Stimulated activated naive CD8-positive, alpha-beta T cell treated with anti-CD3 and anti-CD28 coated beads, Interleukin-15, Interleukin-2, amounts not matched to agents 100 ng/mL and 50 ng/mL, for 24 hours (primary cell): ENCODE results near the gene LINGO4.
A peak's percentile ranks its signal among the peaks of the same experiment; 100 is the strongest.
"Not testable (repeated sequence)": the region's sequence is repeated elsewhere in the genome, so short reads cannot be mapped to it uniquely, and the experiment has no call there.

Experiments
- H3K27ac Mint-ChIP-seq: one replicate; pipeline ENCODE4 v1.8.0; 2021; ENCODE audit warnings: mild to moderate bottlenecking, mixed read lengths
- H3K27me3 Mint-ChIP-seq: one replicate; pipeline ENCODE4 v1.8.0; 2021; ENCODE audit warnings: mixed read lengths
- H3K36me3 Mint-ChIP-seq: one replicate; pipeline ENCODE4 v1.8.0; 2021; ENCODE audit warnings: low read depth, mixed read lengths
- H3K4me1 Mint-ChIP-seq: one replicate; pipeline ENCODE4 v1.8.0; 2021; ENCODE audit warnings: low read depth, mixed read lengths
- H3K4me3 Mint-ChIP-seq: one replicate; pipeline ENCODE4 v1.8.0; 2021; ENCODE audit warnings: mild to moderate bottlenecking, mixed read lengths
- H3K9me3 Mint-ChIP-seq: one replicate; pipeline ENCODE4 v1.8.0; 2021; ENCODE audit warnings: mixed read lengths

LINGO4 gene

DNA sequence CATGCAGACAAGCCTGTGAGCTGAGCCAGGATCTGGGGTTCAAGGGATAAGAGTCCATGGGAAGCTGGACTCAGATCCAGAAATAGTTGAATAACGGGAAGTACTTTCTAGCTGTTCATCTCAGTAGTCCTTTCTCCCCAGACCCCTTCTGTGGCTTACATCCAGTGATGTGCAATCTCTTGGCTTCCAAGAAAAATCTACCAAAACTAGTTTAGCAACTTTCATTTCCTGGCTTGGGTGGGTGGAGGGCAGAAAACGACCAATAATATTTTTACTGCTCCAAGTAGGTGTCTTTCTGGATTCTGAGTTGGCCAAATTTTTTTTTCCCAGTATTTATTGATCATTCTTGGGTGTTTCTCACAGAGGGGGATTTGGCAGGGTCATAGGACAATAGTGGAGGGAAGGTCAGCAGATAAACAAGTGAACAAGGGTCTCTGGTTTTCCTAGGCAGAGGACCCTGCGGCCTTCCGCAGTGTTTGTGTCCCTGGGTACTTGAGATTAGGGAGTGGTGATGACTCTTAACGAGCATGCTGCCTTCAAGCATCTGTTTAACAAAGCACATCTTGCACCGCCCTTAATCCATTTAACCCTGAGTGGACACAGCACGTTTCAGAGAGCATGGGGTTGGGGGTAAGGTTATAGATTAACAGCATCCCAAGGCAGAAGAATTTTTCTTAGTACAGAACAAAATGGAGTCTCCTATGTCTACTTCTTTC, 36.7 kb downstream of the LINGO4 start:
- not testable (repeated sequence) for H3K27me3 Mint-ChIP-seq, H3K36me3 Mint-ChIP-seq, H3K27ac Mint-ChIP-seq, H3K4me3 Mint-ChIP-seq, H3K9me3 Mint-ChIP-seq
- peaks cover 12% of the 10 kb centered on the region for H3K4me1 Mint-ChIP-seq

DNA sequence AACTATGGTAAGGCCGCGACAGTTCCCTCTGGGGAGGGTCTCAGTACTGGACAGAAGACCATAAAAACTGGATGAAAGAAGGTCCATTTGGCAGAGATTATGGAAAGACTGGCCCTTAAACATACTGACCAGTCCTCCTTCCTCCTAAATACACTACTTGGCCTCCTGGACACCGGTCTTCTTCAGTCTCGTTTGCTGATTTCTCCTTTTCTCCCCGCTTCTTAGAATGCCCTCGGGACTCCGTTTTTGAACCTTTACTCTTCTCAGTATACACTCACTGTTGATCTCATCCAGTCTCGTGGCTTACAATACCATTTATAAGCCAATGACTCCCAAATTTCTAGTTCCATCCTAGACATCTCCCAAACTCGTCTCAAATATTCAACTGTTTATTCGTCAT, 41.2 kb downstream of the LINGO4 start:
- Mint-ChIP-seq H3K27ac (peak overlapping the region; percentile 94), H3K9me3 (no peaks in the 10 kb centered on the region), H3K36me3 (peaks cover 34% of the 10 kb centered on the region), H3K4me1 (peaks cover 32% of the 10 kb centered on the region), H3K27me3 (no peaks in the 10 kb centered on the region), H3K4me3 (peak overlapping the region; percentile 92)

DNA sequence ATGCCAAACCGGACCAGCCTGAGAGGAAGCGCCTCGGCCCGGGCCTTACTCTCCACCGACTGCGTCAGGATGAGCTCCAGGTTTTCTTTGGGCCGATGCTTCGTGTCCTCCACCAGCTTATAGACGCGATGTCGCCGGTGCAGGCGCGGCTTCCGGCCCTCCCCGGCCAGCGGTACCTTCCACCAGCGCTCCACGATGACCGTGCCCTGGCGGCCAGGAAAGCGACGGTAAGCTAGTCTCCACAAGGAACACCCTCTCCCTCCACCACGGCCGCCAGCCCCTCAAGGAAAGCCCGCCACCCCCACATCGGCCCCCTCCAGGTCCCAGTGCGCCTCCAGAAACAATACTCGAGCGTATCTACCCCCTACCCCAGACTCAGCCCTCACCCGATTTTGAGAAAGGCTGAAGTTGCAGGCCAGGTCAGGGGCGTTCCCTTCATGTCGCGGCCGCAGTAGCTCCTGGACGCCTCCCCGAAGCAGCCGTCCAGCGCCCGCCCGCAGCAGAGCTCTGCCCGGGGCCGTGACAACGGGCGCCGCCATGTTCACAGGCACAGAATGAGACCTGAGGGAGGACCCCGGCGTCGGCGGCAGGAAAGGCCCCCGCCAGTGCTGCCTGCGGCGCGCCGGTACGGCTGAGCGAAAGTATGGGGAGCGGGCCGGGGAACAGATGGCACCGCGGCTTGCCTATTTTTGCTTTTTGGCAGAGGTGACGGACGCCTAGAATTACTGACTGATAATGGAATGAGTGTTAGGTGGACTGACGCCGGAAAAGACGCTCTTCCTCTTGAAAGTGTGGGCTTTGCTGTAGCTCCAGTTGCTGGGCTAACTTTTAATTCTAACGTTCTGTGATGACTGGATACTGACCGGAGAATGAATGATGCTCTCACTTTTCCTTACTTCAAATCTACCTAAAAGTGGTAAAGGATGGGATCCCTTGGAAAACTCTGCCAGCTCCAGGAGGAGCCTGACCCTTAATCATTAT, 42.0 kb downstream of the LINGO4 start, which contains the start of gene MRPL9:
TSS of gene MRPL9 (minus strand) at position 556 of the 981 bp plus-strand sequence. CDS start at position 539, 17 bp downstream.
- H3K27me3 Mint-ChIP-seq, result no peaks in the 10 kb centered on the region

DNA sequence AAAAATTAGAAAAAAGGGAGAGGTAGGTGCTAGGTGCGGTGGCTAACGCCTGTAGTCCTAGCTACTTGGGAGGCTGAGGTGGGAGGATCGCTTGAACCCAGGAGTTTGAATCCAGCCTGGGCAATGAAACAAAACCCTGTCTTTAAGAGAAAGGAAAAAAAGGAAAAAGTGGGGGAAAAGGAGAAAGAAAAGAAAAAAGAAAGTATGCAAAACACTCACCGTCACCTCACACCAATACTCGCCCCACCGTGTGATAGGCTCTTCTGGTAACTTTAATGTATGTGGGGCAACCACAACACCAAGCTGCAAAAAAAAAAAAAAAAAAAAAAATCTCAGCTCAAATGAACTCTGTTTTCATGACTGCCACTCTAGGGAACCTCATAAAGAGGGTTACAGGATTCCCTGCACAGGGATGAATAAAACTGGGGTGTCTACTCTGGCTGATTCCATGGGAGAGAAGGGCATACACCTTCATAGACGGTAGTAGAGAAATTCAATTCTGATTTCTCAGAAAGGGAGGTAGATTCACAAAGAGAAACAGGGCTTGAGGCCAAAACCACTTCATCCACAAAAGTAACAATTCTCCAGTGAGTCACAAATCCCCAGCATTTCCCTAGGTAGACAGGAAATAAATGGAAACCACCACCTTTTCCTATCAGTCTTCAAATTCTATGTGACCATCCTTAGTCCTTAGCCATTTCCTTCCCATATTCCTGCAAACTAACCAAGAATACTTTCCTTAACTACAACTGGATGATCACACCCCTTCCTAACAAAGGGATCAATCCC, 44.4 kb downstream of the LINGO4 start:
- Mint-ChIP-seq H3K36me3 (peaks cover 43% of the 10 kb centered on the region), H3K4me3 (no peak overlapping the region), H3K4me1 (peaks cover 43% of the 10 kb centered on the region), H3K27ac (peak overlapping the region; percentile 63), H3K9me3 (no peaks in the 10 kb centered on the region), H3K27me3 (no peaks in the 10 kb centered on the region)

More for the DNA sequence above, 42.0 kb downstream of the LINGO4 start, which contains the start of gene MRPL9:
- peaks cover 35% of the 10 kb centered on the region for H3K36me3 Mint-ChIP-seq
- no peaks in the 10 kb centered on the region for H3K9me3 Mint-ChIP-seq
- H3K4me1 Mint-ChIP-seq, result peaks cover 32% of the 10 kb centered on the region
- peak within 1 kb of the TSS; percentile 94 for H3K27ac Mint-ChIP-seq
- H3K4me3 Mint-ChIP-seq, result peak within 1 kb of the TSS; percentile 92

DNA sequence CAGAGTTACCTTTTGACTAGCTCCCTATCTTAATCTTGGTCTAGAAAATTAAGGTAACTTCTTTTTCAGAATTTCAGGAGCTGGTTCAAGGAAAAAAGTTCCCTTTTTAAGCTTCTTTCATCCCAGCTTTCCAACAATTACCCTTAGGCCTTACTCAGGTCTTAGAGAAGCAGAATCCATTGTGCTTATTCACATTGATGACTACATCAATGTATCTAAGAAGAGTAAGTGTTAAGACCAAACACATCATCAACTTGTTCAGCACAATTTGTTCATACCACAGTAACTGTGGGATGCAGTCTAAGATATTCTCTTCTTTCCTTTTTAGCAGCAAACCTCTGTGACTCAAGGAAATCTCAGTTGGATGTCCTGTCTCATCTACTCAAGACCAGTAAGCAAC, 46.0 kb downstream of the LINGO4 start:
- peaks cover 50% of the 10 kb centered on the region for H3K36me3 Mint-ChIP-seq
- H3K27ac Mint-ChIP-seq, result no peak overlapping the region
- no peaks in the 10 kb centered on the region for H3K27me3 Mint-ChIP-seq
- H3K9me3 Mint-ChIP-seq, result no peaks in the 10 kb centered on the region
- H3K4me1 Mint-ChIP-seq, result peaks cover 39% of the 10 kb centered on the region
- no peak overlapping the region for H3K4me3 Mint-ChIP-seq

DNA sequence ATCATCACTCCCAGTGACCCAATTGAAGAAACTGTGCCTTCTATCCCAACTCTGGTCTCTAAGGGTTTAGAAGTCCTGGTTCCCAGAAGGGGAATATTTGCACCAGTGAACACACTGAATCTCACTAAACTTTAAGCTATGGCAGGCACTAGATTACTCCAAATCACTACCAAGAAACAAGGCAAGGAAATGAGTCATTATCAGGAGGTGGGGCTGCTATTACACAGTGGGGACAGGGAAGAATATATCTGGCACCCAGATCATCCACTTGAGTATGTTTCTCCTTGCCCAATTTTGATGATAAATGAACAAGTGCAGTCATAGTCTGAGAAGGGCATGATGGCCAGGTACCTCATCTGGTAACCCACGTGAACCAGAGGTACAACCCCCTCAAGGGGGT, 48.9 kb downstream of the LINGO4 start:
- Mint-ChIP-seq H3K9me3 (no peaks in the 10 kb centered on the region), H3K36me3 (peaks cover 36% of the 10 kb centered on the region), H3K4me3 (no peak overlapping the region), H3K27me3 (no peaks in the 10 kb centered on the region), H3K4me1 (peaks cover 18% of the 10 kb centered on the region), H3K27ac (no peak overlapping the region)
